Adipocyte (in vitro differentiated cells): ENCODE results near the gene LSM3.

Experiments used
- DNase-seq: peaks from one replicate; pipeline ENCODE4 v3.0.0-alpha.2; 2015; ENCODE audit warnings: low read depth
- H3K27me3 ChIP-seq: replicated peaks from 2 replicates; pipeline ENCODE4 v1.7.0; 2013; ENCODE audit warnings: mild to moderate bottlenecking, low read length, moderate library complexity; ENCODE audit not compliant: control insufficient read depth, insufficient read depth
- H3K36me3 ChIP-seq: 2 replicates; pipeline ENCODE4 v1.7.0; 2013; ENCODE audit warnings: low read length, mild to moderate bottlenecking, moderate library complexity; ENCODE audit not compliant: control insufficient read depth, insufficient read depth, severe bottlenecking
- H3K4me1 ChIP-seq: 2 replicates; pipeline ENCODE4 v1.7.0; 2013; ENCODE audit warnings: mild to moderate bottlenecking, low read length, moderate library complexity; ENCODE audit not compliant: control insufficient read depth, insufficient read depth
- H3K4me3 ChIP-seq: 2 replicates; pipeline ENCODE4 v1.7.0; 2013; ENCODE audit warnings: mild to moderate bottlenecking, low read length, moderate library complexity
- H3K9ac ChIP-seq: 2 replicates; pipeline ENCODE4 v1.7.0; 2013; ENCODE audit warnings: mild to moderate bottlenecking, low read length, moderate library complexity
- H3K9me3 ChIP-seq: 2 replicates; pipeline ENCODE4 v1.7.0; 2013; ENCODE audit warnings: mild to moderate bottlenecking, low read length, moderate library complexity; ENCODE audit not compliant: control insufficient read depth

The LSM3 gene

GRCh38 chr3:14152233-14152962, 26.2 kb upstream of the LSM3 start:
- no peaks in the 10 kb centered on the region for H3K4me1 ChIP-seq
- peaks cover 65% of the 10 kb centered on the region for H3K36me3 ChIP-seq
- no peaks in the 10 kb centered on the region for H3K27me3 ChIP-seq
- H3K9ac ChIP-seq: no peak overlapping the region
- no peaks in the 10 kb centered on the region for H3K9me3 ChIP-seq
- DNase-seq: no peak
- H3K4me3 ChIP-seq: no peak overlapping the region

- no peak for DNase-seq
- H3K9me3 ChIP-seq: no peaks in the 10 kb centered on the region
- H3K4me1 ChIP-seq: no peaks in the 10 kb centered on the region
- H3K9ac ChIP-seq: no peak overlapping the region
- no peak overlapping the region for H3K4me3 ChIP-seq
- H3K27me3 ChIP-seq: no peaks in the 10 kb centered on the region
- peaks cover 66% of the 10 kb centered on the region for H3K36me3 ChIP-seq
Observed at GRCh38 chr3:14152963-14153355, 25.7 kb upstream of the LSM3 start.

GRCh38 chr3:14153663-14154062, 25.0 kb upstream of the LSM3 start:
- Histone ChIP-seq H3K9ac (no peak overlapping the region), H3K9me3 (no peaks in the 10 kb centered on the region), H3K36me3 (peaks cover 66% of the 10 kb centered on the region), H3K4me1 (no peaks in the 10 kb centered on the region), H3K27me3 (no peaks in the 10 kb centered on the region), H3K4me3 (no peak overlapping the region)
- no peak for DNase-seq

GRCh38 chr3:14154276-14154675, 24.3 kb upstream of the LSM3 start:
- peaks cover 70% of the 10 kb centered on the region for H3K36me3 ChIP-seq
- H3K27me3 ChIP-seq: no peaks in the 10 kb centered on the region
- no peak overlapping the region for H3K4me3 ChIP-seq
- H3K9me3 ChIP-seq: no peaks in the 10 kb centered on the region
- no peak overlapping the region for H3K9ac ChIP-seq
- no peaks in the 10 kb centered on the region for H3K4me1 ChIP-seq
- no peak for DNase-seq

- Histone ChIP-seq H3K4me3 (no peak overlapping the region), H3K9me3 (no peaks in the 10 kb centered on the region), H3K27me3 (no peaks in the 10 kb centered on the region), H3K9ac (no peak overlapping the region), H3K4me1 (no peaks in the 10 kb centered on the region), H3K36me3 (peaks cover 76% of the 10 kb centered on the region)
- no peak for DNase-seq
Observed at GRCh38 chr3:14154895-14155440, 23.6 kb upstream of the LSM3 start.

- Histone ChIP-seq H3K4me1 (no peaks in the 10 kb centered on the region), H3K9me3 (peaks cover 7% of the 10 kb centered on the region), H3K36me3 (peaks cover 88% of the 10 kb centered on the region), H3K4me3 (no peak overlapping the region), H3K27me3 (no peaks in the 10 kb centered on the region), H3K9ac (no peak overlapping the region)
- DNase-seq: no peak
Observed at GRCh38 chr3:14156201-14156600, 22.4 kb upstream of the LSM3 start.

- DNase-seq: no peak
- H3K36me3 ChIP-seq: peaks cover 88% of the 10 kb centered on the region
Observed at GRCh38 chr3:14156843-14157561, 21.6 kb upstream of the LSM3 start.

GRCh38 chr3:14157951-14158350, 20.7 kb upstream of the LSM3 start:
- Histone ChIP-seq H3K9ac (no peak overlapping the region), H3K4me3 (no peak overlapping the region), H3K27me3 (no peaks in the 10 kb centered on the region), H3K9me3 (peaks cover 18% of the 10 kb centered on the region), H3K4me1 (no peaks in the 10 kb centered on the region), H3K36me3 (peaks cover 89% of the 10 kb centered on the region)
- no peak for DNase-seq

More at GRCh38 chr3:14156843-14157561, 21.6 kb upstream of the LSM3 start:
- H3K9ac ChIP-seq: no peak overlapping the region
- H3K27me3 ChIP-seq: no peaks in the 10 kb centered on the region
- H3K4me1 ChIP-seq: no peaks in the 10 kb centered on the region
- peaks cover 15% of the 10 kb centered on the region for H3K9me3 ChIP-seq
- H3K4me3 ChIP-seq: no peak overlapping the region

- no peak overlapping the region for H3K9ac ChIP-seq
- H3K27me3 ChIP-seq: no peaks in the 10 kb centered on the region
- H3K36me3 ChIP-seq: peaks cover 89% of the 10 kb centered on the region
- H3K4me1 ChIP-seq: no peaks in the 10 kb centered on the region
- DNase-seq: no peak
- H3K9me3 ChIP-seq: peaks cover 18% of the 10 kb centered on the region
- no peak overlapping the region for H3K4me3 ChIP-seq
Observed at GRCh38 chr3:14158370-14158769, 20.2 kb upstream of the LSM3 start.

- DNase-seq: no peak
- H3K9ac ChIP-seq: no peak overlapping the region
- H3K4me3 ChIP-seq: no peak overlapping the region
- peaks cover 18% of the 10 kb centered on the region for H3K9me3 ChIP-seq
- H3K36me3 ChIP-seq: peaks cover 89% of the 10 kb centered on the region
- no peaks in the 10 kb centered on the region for H3K4me1 ChIP-seq
- no peaks in the 10 kb centered on the region for H3K27me3 ChIP-seq
Observed at GRCh38 chr3:14159426-14159825, 19.2 kb upstream of the LSM3 start.

- DNase-seq: no peak
- Histone ChIP-seq H3K4me1 (no peaks in the 10 kb centered on the region), H3K36me3 (peaks cover 100% of the 10 kb centered on the region)
Observed at GRCh38 chr3:14161282-14161681, 17.3 kb upstream of the LSM3 start.

More at GRCh38 chr3:14161282-14161681, 17.3 kb upstream of the LSM3 start:
- Histone ChIP-seq H3K4me3 (no peak overlapping the region), H3K27me3 (no peaks in the 10 kb centered on the region), H3K9me3 (peaks cover 18% of the 10 kb centered on the region), H3K9ac (no peak overlapping the region)
